HEK293 (cell line): ENCODE measurements around the gene SBF2.
A peak's percentile ranks its signal among the peaks of the same experiment; 100 is the strongest.

Experiments used
- GLIS1 ChIP-seq: fragments of 450-650 bp; formaldehyde crosslinking; IDR thresholded peaks from 2 replicates; pipeline ENCODE4 v1.5.1; 2016; ENCODE audit warnings: missing biosample characterization, missing genetic modification characterization
- KLF1 ChIP-seq: fragments of 450-650 bp; formaldehyde crosslinking; IDR thresholded peaks from 2 replicates; pipeline ENCODE4 v1.5.1; 2016; ENCODE audit warnings: missing biosample characterization, missing genetic modification characterization
- KLF10 ChIP-seq: fragments of 450-650 bp; IDR thresholded peaks from 2 replicates; pipeline ENCODE4 v1.5.1; 2018; ENCODE audit warnings: missing biosample characterization, mild to moderate bottlenecking, missing genetic modification characterization
- PRDM10 ChIP-seq: fragments of 450-650 bp; formaldehyde crosslinking; IDR thresholded peaks from 2 replicates; pipeline ENCODE4 v1.5.1; 2016; ENCODE audit warnings: missing biosample characterization, missing genetic modification characterization
- PRDM6 ChIP-seq: fragments of 450-650 bp; formaldehyde crosslinking; IDR thresholded peaks from 2 replicates; pipeline ENCODE4 v1.5.1; 2017; ENCODE audit warnings: missing biosample characterization, missing genetic modification characterization
- SCRT1 ChIP-seq: fragments of 450-650 bp; formaldehyde crosslinking; IDR thresholded peaks from 2 replicates; pipeline ENCODE4 v1.5.1; 2016; ENCODE audit warnings: missing biosample characterization, missing genetic modification characterization, borderline replicate concordance
- SETDB1 ChIP-seq: IDR thresholded peaks from one replicate; pipeline ENCODE4 v1.6.1; 2017; ENCODE audit warnings: mild to moderate bottlenecking, low read length, moderate library complexity, mixed read lengths; ENCODE audit not compliant: insufficient read length
- SP3 ChIP-seq: fragments of 450-650 bp; formaldehyde crosslinking; IDR thresholded peaks from 2 replicates; pipeline ENCODE4 v1.5.1; 2016; ENCODE audit warnings: missing biosample characterization, missing genetic modification characterization
- WT1 ChIP-seq: fragments of 450-650 bp; formaldehyde crosslinking; IDR thresholded peaks from 2 replicates; pipeline ENCODE4 v1.5.1; 2016; ENCODE audit warnings: missing biosample characterization, missing genetic modification characterization
- ZBTB1 ChIP-seq: fragments of 450-650 bp; formaldehyde crosslinking; IDR thresholded peaks from 2 replicates; pipeline ENCODE4 v1.5.1; 2016; ENCODE audit warnings: missing biosample characterization, missing genetic modification characterization
- ZBTB20 ChIP-seq: fragments of 450-650 bp; formaldehyde crosslinking; IDR thresholded peaks from 2 replicates; pipeline ENCODE4 v1.5.1; 2016; ENCODE audit warnings: missing biosample characterization, missing genetic modification characterization
- ZNF10 ChIP-seq: fragments of 450-650 bp; formaldehyde crosslinking; IDR thresholded peaks from 2 replicates; pipeline ENCODE4 v1.5.1; 2017; ENCODE audit warnings: missing biosample characterization, missing genetic modification characterization
- ZNF114 ChIP-seq: fragments of 450-650 bp; formaldehyde crosslinking; IDR thresholded peaks from 2 replicates; pipeline ENCODE4 v1.5.0; 2017; ENCODE audit warnings: missing biosample characterization, missing genetic modification characterization
- ZNF132 ChIP-seq: fragments of 450-650 bp; formaldehyde crosslinking; IDR thresholded peaks from 2 replicates; pipeline ENCODE4 v1.5.1; 2017; ENCODE audit warnings: missing biosample characterization, missing genetic modification characterization, borderline replicate concordance
- ZNF148 ChIP-seq: fragments of 450-650 bp; formaldehyde crosslinking; IDR thresholded peaks from 2 replicates; pipeline ENCODE4 v1.5.0; 2017; ENCODE audit warnings: missing biosample characterization, missing genetic modification characterization, borderline replicate concordance
- ZNF19 ChIP-seq: fragments of 450-650 bp; formaldehyde crosslinking; IDR thresholded peaks from 2 replicates; pipeline ENCODE4; 2016; ENCODE audit warnings: missing biosample characterization, missing genetic modification characterization, low read depth
- ZNF24 ChIP-seq: fragments of 450-650 bp; formaldehyde crosslinking; IDR thresholded peaks from 2 replicates; pipeline ENCODE4 v1.5.1; 2016; ENCODE audit warnings: missing biosample characterization, missing genetic modification characterization
- ZNF341 ChIP-seq: fragments of 450-650 bp; formaldehyde crosslinking; IDR thresholded peaks from 2 replicates; pipeline ENCODE4; 2016; ENCODE audit warnings: low read depth, missing biosample characterization, missing genetic modification characterization
- ZNF350 ChIP-seq: fragments of 450-650 bp; formaldehyde crosslinking; IDR thresholded peaks from 2 replicates; pipeline ENCODE4 v1.5.0; 2017; ENCODE audit warnings: missing biosample characterization, mild to moderate bottlenecking, missing genetic modification characterization
- ZNF391 ChIP-seq: fragments of 450-650 bp; formaldehyde crosslinking; IDR thresholded peaks from 2 replicates; pipeline ENCODE4 v1.5.1; 2016; ENCODE audit warnings: low read depth, missing biosample characterization, missing genetic modification characterization, borderline replicate concordance
- ZNF433 ChIP-seq: fragments of 450-650 bp; formaldehyde crosslinking; IDR thresholded peaks from 2 replicates; pipeline ENCODE4 v1.5.1; 2016; ENCODE audit warnings: missing biosample characterization, missing genetic modification characterization, low read depth
- ZNF501 ChIP-seq: fragments of 450-650 bp; formaldehyde crosslinking; IDR thresholded peaks from 2 replicates; pipeline ENCODE4 v1.5.1; 2016; ENCODE audit warnings: missing biosample characterization, missing genetic modification characterization
- ZNF555 ChIP-seq: fragments of 450-650 bp; formaldehyde crosslinking; conservative IDR thresholded peaks from 2 replicates; pipeline ENCODE4 v1.5.1; 2017; ENCODE audit warnings: missing biosample characterization, mild to moderate bottlenecking, missing genetic modification characterization, inconsistent platforms
- ZNF596 ChIP-seq: fragments of 450-650 bp; IDR thresholded peaks from 2 replicates; pipeline ENCODE4 v1.5.0; 2018; ENCODE audit warnings: missing biosample characterization, mild to moderate bottlenecking, missing genetic modification characterization, moderate library complexity
- ZNF600 ChIP-seq: fragments of 450-650 bp; formaldehyde crosslinking; IDR thresholded peaks from 2 replicates; pipeline ENCODE4 v1.5.1; 2016; ENCODE audit warnings: missing biosample characterization, missing genetic modification characterization
- ZNF610 ChIP-seq: fragments of 450-650 bp; formaldehyde crosslinking; IDR thresholded peaks from 2 replicates; pipeline ENCODE4 v1.5.1; 2016; ENCODE audit warnings: missing biosample characterization, missing genetic modification characterization, borderline replicate concordance
- ZNF639 ChIP-seq: fragments of 450-650 bp; formaldehyde crosslinking; IDR thresholded peaks from 2 replicates; pipeline ENCODE4 v1.5.1; 2016; ENCODE audit warnings: missing biosample characterization, missing genetic modification characterization
- ZNF701 ChIP-seq: fragments of 450-650 bp; formaldehyde crosslinking; IDR thresholded peaks from 2 replicates; pipeline ENCODE4 v1.5.1; 2016; ENCODE audit warnings: missing biosample characterization, missing genetic modification characterization
- ZNF777 ChIP-seq: fragments of 450-650 bp; formaldehyde crosslinking; IDR thresholded peaks from 2 replicates; pipeline ENCODE4 v1.5.1; 2017; ENCODE audit warnings: missing biosample characterization, missing genetic modification characterization, borderline replicate concordance
- ZNF792 ChIP-seq: fragments of 450-650 bp; formaldehyde crosslinking; IDR thresholded peaks from 2 replicates; pipeline ENCODE4 v1.5.1; 2016; ENCODE audit warnings: missing biosample characterization, missing genetic modification characterization
- ZNF837 ChIP-seq: fragments of 450-650 bp; formaldehyde crosslinking; IDR thresholded peaks from 2 replicates; pipeline ENCODE4 v1.5.1; 2016; ENCODE audit warnings: missing biosample characterization, missing genetic modification characterization
- ZSCAN16 ChIP-seq: fragments of 450-650 bp; formaldehyde crosslinking; IDR thresholded peaks from 2 replicates; pipeline ENCODE4 v1.5.1; 2016; ENCODE audit warnings: missing biosample characterization, missing genetic modification characterization

The SBF2 gene

GRCh38 chr11:9758637-9759518 lies 535.1 kb downstream of the SBF2 start (continued):
- TF ChIP-seq PRDM6 (tag by site-specific recombination), result no peak
- TF ChIP-seq ZNF600 (tag by site-specific recombination), result no peak
- no peak; the same call in 1 of the 2 replicates for TF ChIP-seq ZBTB20 (tag by site-specific recombination)
- TF ChIP-seq SP3 (tag by site-specific recombination), result peak; percentile 45; the same call in 1 of the 2 replicates
- TF ChIP-seq SETDB1, result no peak
- TF ChIP-seq ZNF792 (tag by site-specific recombination), result 0 out of 2 replicates have a peak, but pooled peaks have one; percentile 28
- TF ChIP-seq ZNF777 (tag by site-specific recombination), result no peak
- TF ChIP-seq ZNF24, result no peak
- TF ChIP-seq GLIS1 (tag by site-specific recombination), result peak; percentile 96
- peak; percentile 26; the same call in 1 of the 2 replicates for TF ChIP-seq ZNF596 (tag by site-specific recombination)
- TF ChIP-seq ZNF10 (tag by site-specific recombination), result no peak
- TF ChIP-seq ZNF639 (tag by site-specific recombination), result no peak
- TF ChIP-seq ZNF610 (tag by site-specific recombination), result no peak
- TF ChIP-seq KLF10, result no peak; the same call in 1 of the 2 replicates
- TF ChIP-seq ZNF132 (tag by site-specific recombination), result no peak
- TF ChIP-seq KLF1, result peak; percentile 34; the same call in 1 of the 2 replicates
- TF ChIP-seq ZNF701 (tag by site-specific recombination), result peak; percentile 7; the same call in 1 of the 2 replicates
- TF ChIP-seq ZNF837 (tag by site-specific recombination), result no peak
- no peak for TF ChIP-seq PRDM10 (tag by site-specific recombination)
- no peak for TF ChIP-seq ZNF114
- TF ChIP-seq ZNF148 (tag by site-specific recombination), result no peak
- TF ChIP-seq ZNF341 (tag by site-specific recombination), result peak; percentile 44
- 0 out of 2 replicates have a peak, but pooled peaks have one; percentile 21 for TF ChIP-seq ZSCAN16 (tag by site-specific recombination)
- TF ChIP-seq ZNF391 (tag by site-specific recombination), result no peak
- TF ChIP-seq ZBTB1, result no peak
- no peak for TF ChIP-seq ZNF19 (tag by site-specific recombination)
- peak; percentile 95 for TF ChIP-seq WT1 (tag by site-specific recombination)
- no peak for TF ChIP-seq SCRT1
- TF ChIP-seq ZNF501 (tag by site-specific recombination), result no peak
- TF ChIP-seq ZNF350 (tag by site-specific recombination), result no peak
- no peak for TF ChIP-seq ZNF433
- no peak for TF ChIP-seq ZNF555 (tag by site-specific recombination)
